Sigmoid colon (tissue), 7 donors: Measurements from ENCODE around the gene CARD14. TPM values are rescaled to one million over a fixed set of nuclear protein-coding genes. Genes with fewer than 3 reads are reported as not detected.

ENCODE experiments used
- DNase-seq: peaks from one replicate; pipeline ENCODE4 v3.0.0-alpha.2; 2019
- H3K27ac ChIP-seq, 4 donors: fragments of 200-600 bp; sonication (generic); one replicate each; pipeline ENCODE4 v1.5.1; 2016 to 2019; ENCODE audit warnings: mild to moderate bottlenecking in 1 of 4
- H3K27me3 ChIP-seq, 3 donors: fragments of 200-600 bp; sonication (generic); one replicate each; pipeline ENCODE4 v1.5.1; 2019; ENCODE audit warnings: mild to moderate bottlenecking in 1 of 3
- H3K36me3 ChIP-seq, 4 donors: fragments of 200-600 bp; sonication (generic); one replicate each; pipeline ENCODE4 v1.5.1; 2016 to 2019
- H3K4me1 ChIP-seq, 4 donors: fragments of 200-600 bp; sonication (generic); one replicate each; pipeline ENCODE4 v1.5.1; 2017 to 2019
- H3K4me3 ChIP-seq, 4 donors: fragments of 200-600 bp; sonication (generic); one replicate each; pipeline ENCODE4 v1.5.1; 2017 to 2019; ENCODE audit warnings: mild to moderate bottlenecking in 2 of 4, moderate library complexity in 1 of 4
- H3K9me3 ChIP-seq, 4 donors: fragments of 200-600 bp in 3 of 4; sonication (generic) in 3 of 4; one replicate each; pipeline versions ENCODE4 v1.5.1 to v1.6.1; 2013 to 2019
- EP300 ChIP-seq, 4 donors: sonication (generic); formaldehyde crosslinking; IDR thresholded peaks; one replicate each; pipeline ENCODE4 v1.6.1; 2017; ENCODE audit warnings: antibody characterized with exemption in 4 of 4
- POLR2A ChIP-seq, 2 donors: fragments of 450-650 bp; IDR thresholded peaks; one replicate each; pipeline ENCODE4 v1.6.1; 2016; ENCODE audit warnings: antibody characterized with exemption in 2 of 2, mild to moderate bottlenecking in 2 of 2, moderate library complexity in 2 of 2
- POLR2AphosphoS5 ChIP-seq, 4 donors: sonication (generic); formaldehyde crosslinking; IDR thresholded peaks; one replicate each; pipeline ENCODE4 v1.6.1; 2017; ENCODE audit warnings: antibody characterized with exemption in 4 of 4
- WGBS, 2 donors: extraction: QIAGEN DNeasy Blood & Tissue Kit; methylation state at CpG; one replicate each; pipeline ENCODE4 v1.1.7; 2013; 5-methylcytosine and 5-hydroxymethylcytosine counted together
- intact Hi-C: fragments of 100-400 bp; cut with DNase I; formaldehyde crosslinking; loops from one replicate; pipeline ENCODE4 v1.15.1; 2023
- polyA plus RNA-seq, 3 donors: library from polyadenylated mRNA; stranded (reverse); fragments of 200-250 nt; gene quantifications; one replicate each; pipeline ENCODE4 v1.2.3, GENCODE V29; 2013
- total RNA-seq, 4 donors: library from RNA; depleted of rRNA; stranded (reverse); fragments of >200 nt; gene quantifications; one replicate each; pipeline ENCODE4 v1.1.0, GENCODE V29; 2016
- TF ChIP-seq, protein P1 (sequence below), 4 experiments: fragments of 450-650 bp in 3 of 4; fragments of 200-600 bp in 1 of 4; IDR thresholded peaks; one replicate each; pipeline ENCODE4 v1.5.1; 2016 to 2019; ENCODE audit warnings: antibody characterized with exemption in 4 of 4, mild to moderate bottlenecking in 3 of 4, moderate library complexity in 2 of 4
- donor health status: healthy with polysubstance abuse.
- donor health status: Bipolar disorder and iron deficiency.
- donor health status: healthy.

CARD14 gene
- total and polyA plus RNA-seq, 7 donors, result 0.23 to 1.8 (median 1.5) TPM; not detected in 4

- WGBS, 2 donors, result 30 to 77% methylated on average over 18 of the region's 18 CpGs
- H3K4me3 ChIP-seq, result no peak overlapping the region
- no peak for TF ChIP-seq POLR2A (IDR thresholded peaks at IDR 0.05)
- no peak for TF ChIP-seq POLR2AphosphoS5 (IDR thresholded peaks at IDR 0.05)
- TF ChIP-seq EP300 (IDR thresholded peaks at IDR 0.05), result no peak
- TF ChIP-seq, protein P1, sequence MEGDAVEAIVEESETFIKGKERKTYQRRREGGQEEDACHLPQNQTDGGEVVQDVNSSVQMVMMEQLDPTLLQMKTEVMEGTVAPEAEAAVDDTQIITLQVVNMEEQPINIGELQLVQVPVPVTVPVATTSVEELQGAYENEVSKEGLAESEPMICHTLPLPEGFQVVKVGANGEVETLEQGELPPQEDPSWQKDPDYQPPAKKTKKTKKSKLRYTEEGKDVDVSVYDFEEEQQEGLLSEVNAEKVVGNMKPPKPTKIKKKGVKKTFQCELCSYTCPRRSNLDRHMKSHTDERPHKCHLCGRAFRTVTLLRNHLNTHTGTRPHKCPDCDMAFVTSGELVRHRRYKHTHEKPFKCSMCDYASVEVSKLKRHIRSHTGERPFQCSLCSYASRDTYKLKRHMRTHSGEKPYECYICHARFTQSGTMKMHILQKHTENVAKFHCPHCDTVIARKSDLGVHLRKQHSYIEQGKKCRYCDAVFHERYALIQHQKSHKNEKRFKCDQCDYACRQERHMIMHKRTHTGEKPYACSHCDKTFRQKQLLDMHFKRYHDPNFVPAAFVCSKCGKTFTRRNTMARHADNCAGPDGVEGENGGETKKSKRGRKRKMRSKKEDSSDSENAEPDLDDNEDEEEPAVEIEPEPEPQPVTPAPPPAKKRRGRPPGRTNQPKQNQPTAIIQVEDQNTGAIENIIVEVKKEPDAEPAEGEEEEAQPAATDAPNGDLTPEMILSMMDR (IDR thresholded peaks at IDR 0.05), result no peak
- no peak overlapping the region for H3K27ac ChIP-seq
- intact Hi-C loops, result no loop called here
- H3K9me3 ChIP-seq, result no peaks in the 10 kb centered on the region
- H3K36me3 ChIP-seq, result peaks cover 28 to 100% (median 87%) of the 10 kb centered on the region in 4 donors
- H3K4me1 ChIP-seq, result peaks cover 0 to 3% (median 0%) of the 10 kb centered on the region in 4 donors
- peak; percentile 27 for DNase-seq
- no peaks in the 10 kb centered on the region for H3K27me3 ChIP-seq
These were observed 30.9 kb upstream of the CARD14 start for GRCh38 chr17:80138856-80139426.

DNA sequence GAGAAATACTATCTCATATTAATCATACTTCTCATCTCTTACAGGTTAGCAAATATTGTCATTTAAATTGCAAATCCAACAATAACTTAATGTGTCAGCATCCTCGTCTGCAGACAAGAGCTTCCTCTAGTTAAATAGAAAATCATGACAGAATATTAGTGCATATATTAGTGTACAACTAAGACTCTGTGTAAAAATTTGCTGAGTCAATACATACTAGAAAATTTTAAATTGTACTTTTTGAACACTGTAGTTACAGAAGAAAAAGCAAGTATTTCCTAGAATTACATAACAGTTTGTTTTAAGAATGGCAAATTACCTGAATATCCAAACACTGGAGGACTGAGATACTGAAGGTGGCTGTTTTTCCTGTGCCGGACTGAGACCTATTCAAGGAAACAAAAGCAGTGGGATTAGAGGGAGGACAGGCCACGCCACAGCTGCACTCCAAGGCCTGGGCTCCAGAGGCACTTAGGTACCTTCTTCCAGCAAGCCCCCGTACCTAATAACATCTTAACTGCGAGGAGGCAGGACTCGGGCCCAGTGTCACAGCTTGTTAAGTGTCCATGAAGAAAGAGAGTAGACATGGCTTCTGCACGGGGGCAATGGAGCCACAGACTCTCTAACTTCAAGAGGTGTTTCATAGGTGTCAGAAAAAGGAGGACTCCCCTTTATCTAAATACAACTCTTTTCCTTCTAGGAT, 28.2 kb upstream of the CARD14 start:
- WGBS, 2 donors, result 93% methylated on average over 7 of the region's 7 CpGs
- intact Hi-C loops, result no loop called here
- peaks cover 22 to 76% (median 73%) of the 10 kb centered on the region in 4 donors for H3K36me3 ChIP-seq

GRCh38 chr17:80142929-80143328, 26.9 kb upstream of the CARD14 start:
- no peak overlapping the region for H3K27ac ChIP-seq
- no peaks in the 10 kb centered on the region for H3K27me3 ChIP-seq
- WGBS, 2 donors, result 93 to 96% methylated on average over 6 of the region's 6 CpGs
- H3K4me3 ChIP-seq, result no peak overlapping the region
- TF ChIP-seq, protein P1 (IDR thresholded peaks at IDR 0.05), result no peak
- TF ChIP-seq POLR2A (IDR thresholded peaks at IDR 0.05) (no peak), EP300 (IDR thresholded peaks at IDR 0.05) (no peak), POLR2AphosphoS5 (IDR thresholded peaks at IDR 0.05) (no peak)
- no peaks in the 10 kb centered on the region for H3K9me3 ChIP-seq
- intact Hi-C loops, result no loop called here
- H3K36me3 ChIP-seq, result peaks cover 19 to 63% (median 60%) of the 10 kb centered on the region in 4 donors
- DNase-seq, result peak; percentile 5
- peaks cover 0 to 29% (median 17%) of the 10 kb centered on the region in 4 donors for H3K4me1 ChIP-seq

More for the DNA sequence above, 28.2 kb upstream of the CARD14 start:
- no peaks in the 10 kb centered on the region for H3K27me3 ChIP-seq
- TF ChIP-seq POLR2A (IDR thresholded peaks at IDR 0.05) (no peak), POLR2AphosphoS5 (IDR thresholded peaks at IDR 0.05) (no peak), EP300 (IDR thresholded peaks at IDR 0.05) (no peak)
- TF ChIP-seq, protein P1 (IDR thresholded peaks at IDR 0.05), result no peak
- no peak overlapping the region for H3K4me3 ChIP-seq
- H3K27ac ChIP-seq, result no peak overlapping the region
- peaks cover 0 to 25% (median 16%) of the 10 kb centered on the region in 4 donors for H3K4me1 ChIP-seq
- peak; percentile 56 for DNase-seq
- H3K9me3 ChIP-seq, result no peaks in the 10 kb centered on the region

- no peaks in the 10 kb centered on the region for H3K9me3 ChIP-seq
- peak overlapping the region; percentile 79 to 98 (median 94) for H3K4me3 ChIP-seq
- peaks cover 0 to 38% (median 35%) of the 10 kb centered on the region in 4 donors for H3K36me3 ChIP-seq
- TF ChIP-seq EP300 (IDR thresholded peaks at IDR 0.05), result no peak
- no peak for TF ChIP-seq POLR2AphosphoS5 (IDR thresholded peaks at IDR 0.05)
- no peak for TF ChIP-seq POLR2A (IDR thresholded peaks at IDR 0.05)
- intact Hi-C loops, result loop anchor here (2.0 to 5.0 kb wide), 4 partner anchors 45 to 138 kb away; partner anchors contain the start of genes GAA, RNF213, SGSH and SLC26A11
- no peaks in the 10 kb centered on the region for H3K27me3 ChIP-seq
- peak; percentile 49 for DNase-seq
- 47 to 48% methylated on average over 10 of the region's 10 CpGs for WGBS, 2 donors
- H3K27ac ChIP-seq, result peak overlapping the region; percentile 93 to 98 (median 96)
- peaks cover 0 to 33% (median 26%) of the 10 kb centered on the region in 4 donors for H3K4me1 ChIP-seq
These were observed 24.5 kb upstream of the CARD14 start for GRCh38 chr17:80145076-80146075.
